Testis (tissue), 2 donors: ENCODE measurements around the gene IPMK.

Source experiments
- POLR2A ChIP-seq: fragments of 450-650 bp; IDR thresholded peaks from one replicate; pipeline ENCODE4 v1.6.1; 2017; ENCODE audit warnings: antibody characterized with exemption, mild to moderate bottlenecking, moderate library complexity
- TF ChIP-seq, protein P1 (sequence below), 3 experiments: fragments of 450-650 bp in 2 of 3; fragments of 200-600 bp in 1 of 3; sonication (generic) in 1 of 3; IDR thresholded peaks; one replicate each; pipeline ENCODE4 v1.5.1; 2016 to 2019; ENCODE audit warnings: antibody characterized with exemption in 3 of 3, mild to moderate bottlenecking in 2 of 3, moderate library complexity in 1 of 3

DNA sequence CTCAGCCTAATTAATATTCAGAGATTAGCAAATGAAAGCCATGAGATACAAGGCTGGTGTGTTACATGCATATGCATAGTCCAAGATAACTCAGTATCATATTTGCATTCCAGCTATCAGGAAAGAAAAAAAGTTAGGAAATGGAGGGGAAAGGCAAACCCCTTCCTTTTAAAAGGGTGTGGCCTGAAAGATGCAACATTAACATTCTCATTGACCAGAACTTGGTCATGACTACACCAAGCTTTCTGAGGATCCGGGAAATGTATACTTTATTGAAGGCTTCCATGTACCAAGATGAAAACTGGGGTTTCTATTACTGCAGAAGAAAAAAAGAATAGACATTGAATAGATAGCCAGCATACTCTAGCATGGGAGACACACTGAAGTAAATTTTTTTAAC lies 96.5 kb downstream of the IPMK start:
- TF ChIP-seq, protein P1, sequence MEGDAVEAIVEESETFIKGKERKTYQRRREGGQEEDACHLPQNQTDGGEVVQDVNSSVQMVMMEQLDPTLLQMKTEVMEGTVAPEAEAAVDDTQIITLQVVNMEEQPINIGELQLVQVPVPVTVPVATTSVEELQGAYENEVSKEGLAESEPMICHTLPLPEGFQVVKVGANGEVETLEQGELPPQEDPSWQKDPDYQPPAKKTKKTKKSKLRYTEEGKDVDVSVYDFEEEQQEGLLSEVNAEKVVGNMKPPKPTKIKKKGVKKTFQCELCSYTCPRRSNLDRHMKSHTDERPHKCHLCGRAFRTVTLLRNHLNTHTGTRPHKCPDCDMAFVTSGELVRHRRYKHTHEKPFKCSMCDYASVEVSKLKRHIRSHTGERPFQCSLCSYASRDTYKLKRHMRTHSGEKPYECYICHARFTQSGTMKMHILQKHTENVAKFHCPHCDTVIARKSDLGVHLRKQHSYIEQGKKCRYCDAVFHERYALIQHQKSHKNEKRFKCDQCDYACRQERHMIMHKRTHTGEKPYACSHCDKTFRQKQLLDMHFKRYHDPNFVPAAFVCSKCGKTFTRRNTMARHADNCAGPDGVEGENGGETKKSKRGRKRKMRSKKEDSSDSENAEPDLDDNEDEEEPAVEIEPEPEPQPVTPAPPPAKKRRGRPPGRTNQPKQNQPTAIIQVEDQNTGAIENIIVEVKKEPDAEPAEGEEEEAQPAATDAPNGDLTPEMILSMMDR (IDR thresholded peaks at IDR 0.05): no peak
- TF ChIP-seq POLR2A: no peak
